NOMO-1 treated with dmso at 0.1 percent for 144 hours (cell line): ENCODE data around the gene DUOX2.
"Not testable (repeated sequence)": the region's sequence is repeated elsewhere in the genome, so short reads cannot be mapped to it uniquely, and the experiment has no call there.

Source experiments
- DNase-seq: peaks from one replicate; lab custom pipeline; 2025; ENCODE audit not compliant: unreplicated experiment; lab: John Stamatoyannopoulos, UW

DUOX2 gene

GRCh38 chr15:45138814-45139765 is 25.1 kb upstream of the DUOX2 start:
- no peak for DNase-seq

- DNase-seq, result no peak
Measured at GRCh38 chr15:45137703-45138102, 23.7 kb upstream of the DUOX2 start.

- DNase-seq, result no peak
Measured at GRCh38 chr15:45136378-45136764, 22.4 kb upstream of the DUOX2 start.

DNA sequence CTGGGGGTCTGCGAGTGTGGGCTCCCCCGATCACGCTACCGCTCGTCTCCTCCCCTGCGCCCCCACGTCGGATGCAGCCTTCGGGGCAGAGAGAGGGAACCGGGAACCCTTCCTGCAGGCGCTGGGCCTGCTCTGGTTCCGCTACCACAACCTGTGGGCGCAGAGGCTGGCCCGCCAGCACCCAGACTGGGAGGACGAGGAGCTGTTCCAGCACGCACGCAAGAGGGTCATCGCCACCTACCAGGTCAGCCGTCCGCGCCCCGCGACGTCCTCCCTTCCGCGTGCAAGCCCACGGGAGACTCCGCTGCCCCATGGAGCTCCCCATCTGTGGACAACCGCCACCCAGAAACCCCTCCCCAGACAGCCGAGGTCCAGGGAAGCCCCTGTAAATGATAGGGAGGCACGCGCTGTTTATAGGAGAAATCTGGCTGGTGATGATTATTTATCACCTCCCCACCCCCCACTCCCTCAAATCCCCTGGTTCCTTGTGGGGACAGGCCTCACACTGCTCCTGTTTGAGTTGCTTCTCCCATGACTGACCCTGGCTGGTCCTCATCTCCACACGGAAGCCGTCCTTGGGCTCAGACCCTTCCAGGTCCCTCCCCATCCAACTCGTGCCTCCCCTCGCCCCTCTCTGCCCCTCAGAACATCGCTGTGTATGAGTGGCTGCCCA is 21.9 kb upstream of the DUOX2 start:
- DNase-seq, result not testable (repeated sequence)

DNA sequence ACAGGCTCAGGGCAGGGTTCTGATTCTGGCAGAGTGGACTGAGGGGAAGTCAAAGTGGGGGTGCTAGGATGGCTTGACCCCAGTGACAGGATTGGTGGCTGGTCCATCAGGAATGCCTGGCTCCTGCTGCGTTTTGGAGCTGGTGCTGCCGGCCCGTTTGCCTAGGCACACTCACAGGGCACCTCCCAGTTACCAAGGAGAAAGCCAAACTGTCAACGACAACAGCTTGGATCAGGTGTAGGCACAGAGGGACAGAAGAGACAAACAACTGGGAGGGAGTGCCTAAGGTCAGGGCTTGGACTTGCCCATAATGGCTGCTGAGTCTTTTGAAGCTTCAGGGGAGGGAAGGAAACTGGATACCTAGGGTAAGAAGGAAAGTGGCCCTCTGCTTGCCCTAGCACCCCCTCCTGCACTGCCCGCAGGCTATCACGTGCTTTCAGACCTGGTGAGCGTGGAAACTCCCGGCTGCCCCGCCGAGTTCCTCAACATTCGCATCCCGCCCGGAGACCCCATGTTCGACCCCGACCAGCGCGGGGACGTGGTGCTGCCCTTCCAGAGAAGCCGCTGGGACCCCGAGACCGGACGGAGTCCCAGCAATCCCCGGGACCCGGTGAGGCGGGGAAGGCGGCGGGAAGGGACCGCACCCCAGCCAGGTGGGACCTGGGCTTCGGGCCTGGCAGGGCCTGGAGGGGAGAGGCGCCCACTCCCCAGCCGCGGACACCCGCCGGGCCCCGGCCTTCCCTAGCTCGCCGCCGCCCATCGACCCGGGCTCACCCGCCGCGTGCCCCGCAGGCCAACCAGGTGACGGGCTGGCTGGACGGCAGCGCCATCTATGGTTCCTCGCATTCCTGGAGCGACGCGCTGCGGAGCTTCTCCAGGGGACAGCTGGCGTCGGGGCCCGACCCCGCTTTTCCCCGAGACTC is 21.0 kb upstream of the DUOX2 start:
- DNase-seq, result no peak

DNA sequence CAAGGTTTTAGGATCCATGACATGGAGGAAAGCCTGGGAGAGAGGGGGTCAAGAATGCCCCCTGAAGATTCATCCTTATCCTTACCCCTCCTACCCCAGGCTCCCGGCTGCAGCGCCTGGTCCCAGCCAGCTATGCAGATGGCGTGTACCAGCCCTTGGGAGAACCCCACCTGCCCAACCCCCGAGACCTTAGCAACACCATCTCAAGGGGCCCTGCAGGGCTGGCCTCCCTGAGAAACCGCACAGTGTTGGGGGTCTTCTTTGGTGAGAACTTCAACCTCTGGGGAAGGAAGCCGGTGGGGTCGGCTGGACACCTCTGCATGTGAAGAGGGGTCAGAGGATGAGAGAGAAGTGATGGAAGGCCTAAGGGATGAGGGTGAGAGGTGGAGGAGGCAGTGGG is 20.1 kb upstream of the DUOX2 start:
- no peak for DNase-seq

DNA sequence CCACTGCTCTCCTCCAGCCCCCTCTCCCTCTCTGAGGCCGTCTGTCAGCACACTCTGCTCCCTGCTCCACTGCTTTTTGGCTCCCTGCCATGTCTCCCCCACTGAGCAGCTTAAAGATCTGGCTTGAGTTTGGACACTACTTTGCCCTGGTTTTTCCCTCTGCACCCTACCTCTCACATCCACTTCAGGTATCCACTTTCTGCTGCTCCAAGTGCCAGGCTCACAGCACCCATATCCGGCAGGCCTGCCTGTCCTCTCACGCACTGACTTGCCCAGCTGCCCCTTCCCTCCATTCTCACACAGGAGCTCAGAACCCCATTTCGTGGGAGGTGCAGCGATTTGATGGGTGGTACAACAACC is 19.6 kb upstream of the DUOX2 start:
- no peak for DNase-seq

DNA sequence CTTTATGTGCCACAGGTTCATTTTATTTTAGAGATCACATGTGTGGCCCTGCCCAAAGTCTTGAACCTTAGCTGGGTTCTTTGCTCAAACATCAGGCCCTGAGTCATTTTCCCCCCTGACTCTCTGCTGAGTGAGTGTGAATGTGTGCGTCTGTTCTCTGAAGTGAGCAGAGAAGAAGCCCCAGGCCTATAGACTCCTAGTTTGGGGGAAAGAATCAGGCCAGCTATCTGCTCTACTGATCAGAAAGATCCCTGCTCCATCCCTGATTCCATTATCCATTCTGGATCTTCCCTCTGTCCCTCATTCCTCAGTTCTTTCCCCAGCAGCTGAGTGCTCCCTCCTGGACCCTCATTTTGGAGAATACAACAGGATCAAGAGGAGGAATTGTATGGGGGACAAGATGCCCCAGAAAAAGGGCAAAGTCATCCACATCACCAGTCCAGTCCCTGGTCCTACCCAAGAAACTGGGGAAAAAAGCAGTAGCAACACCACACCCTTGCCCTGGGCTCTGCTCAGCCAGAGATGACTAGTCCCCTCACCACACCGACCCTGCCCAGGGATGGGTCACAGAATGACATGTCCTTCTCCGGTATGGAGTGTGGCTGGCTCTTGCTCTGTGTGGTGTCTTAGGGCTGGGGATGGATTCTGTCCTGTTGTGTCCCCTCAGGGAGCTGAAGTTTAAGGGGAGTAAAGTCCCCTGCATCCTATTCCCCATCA is 19.0 kb upstream of the DUOX2 start:
- DNase-seq, result no peak

DNA sequence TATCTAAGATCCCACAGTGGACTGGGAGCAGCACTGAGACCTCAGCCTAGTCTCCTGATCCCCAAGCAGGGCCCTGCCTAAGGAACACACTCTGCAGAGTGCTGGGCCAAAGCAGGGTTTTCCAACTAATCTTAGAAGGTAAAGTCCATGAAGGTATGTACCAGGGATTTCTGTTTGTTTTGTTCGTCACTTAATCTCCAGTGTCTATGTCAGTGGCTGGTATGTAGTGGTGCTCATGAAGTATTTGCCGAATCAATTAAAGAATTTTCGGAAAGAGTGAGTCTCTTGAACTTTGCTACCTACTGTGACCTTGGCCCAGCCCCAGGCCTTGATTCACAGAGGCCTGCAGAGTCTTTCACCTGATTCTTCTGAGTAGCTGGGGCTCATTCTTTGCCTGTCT is 17.5 kb upstream of the DUOX2 start:
- no peak for DNase-seq

DNA sequence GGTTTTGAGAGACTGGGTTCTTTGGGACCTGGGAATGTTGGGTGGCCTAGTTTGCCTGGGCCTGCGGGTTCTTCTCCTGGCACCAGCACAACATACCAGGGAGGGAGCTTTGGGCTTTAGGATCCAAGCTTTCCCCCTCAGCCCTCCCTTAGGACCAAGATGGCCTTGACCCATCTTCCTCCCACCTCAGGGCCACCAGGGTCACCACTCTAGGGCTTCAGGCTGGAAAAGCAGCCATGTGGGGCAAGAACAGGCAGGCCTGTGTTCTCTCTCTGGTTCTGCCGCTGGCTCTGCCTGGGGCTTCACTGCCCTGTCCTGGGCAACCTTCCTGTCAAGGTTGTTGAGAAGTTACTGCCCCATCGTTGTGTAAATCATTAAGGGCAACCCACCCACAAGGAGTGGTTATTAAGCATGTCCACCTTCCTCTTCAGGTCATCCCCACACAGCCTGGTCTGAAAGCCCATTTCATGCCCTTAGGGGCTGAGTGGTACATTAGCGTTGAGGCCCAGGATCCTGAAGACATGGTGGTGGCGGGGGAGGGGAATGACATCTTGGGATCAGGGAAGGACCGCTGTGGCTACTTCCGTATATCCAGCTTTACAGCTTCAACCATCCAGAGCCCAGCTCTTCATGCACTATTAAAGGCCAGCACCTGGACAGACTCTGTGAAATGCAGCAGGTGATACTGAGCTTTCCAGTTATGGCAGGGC is 16.5 kb upstream of the DUOX2 start:
- no peak for DNase-seq

GRCh38 chr15:45129651-45130129 is 15.7 kb upstream of the DUOX2 start, which contains the start of the genes DUOX1 and DUOXA1:
TSS of gene DUOX1 (plus strand) at chr15:45129994. CDS start at chr15:45131967, 1,973 bp downstream.
TSS of gene DUOXA1 (minus strand) at chr15:45129879. CDS start at chr15:45123014, 6,865 bp downstream.
- no peak for DNase-seq

GRCh38 chr15:45128971-45129639 is 15.1 kb upstream of the DUOX2 start:
- no peak for DNase-seq

DNA sequence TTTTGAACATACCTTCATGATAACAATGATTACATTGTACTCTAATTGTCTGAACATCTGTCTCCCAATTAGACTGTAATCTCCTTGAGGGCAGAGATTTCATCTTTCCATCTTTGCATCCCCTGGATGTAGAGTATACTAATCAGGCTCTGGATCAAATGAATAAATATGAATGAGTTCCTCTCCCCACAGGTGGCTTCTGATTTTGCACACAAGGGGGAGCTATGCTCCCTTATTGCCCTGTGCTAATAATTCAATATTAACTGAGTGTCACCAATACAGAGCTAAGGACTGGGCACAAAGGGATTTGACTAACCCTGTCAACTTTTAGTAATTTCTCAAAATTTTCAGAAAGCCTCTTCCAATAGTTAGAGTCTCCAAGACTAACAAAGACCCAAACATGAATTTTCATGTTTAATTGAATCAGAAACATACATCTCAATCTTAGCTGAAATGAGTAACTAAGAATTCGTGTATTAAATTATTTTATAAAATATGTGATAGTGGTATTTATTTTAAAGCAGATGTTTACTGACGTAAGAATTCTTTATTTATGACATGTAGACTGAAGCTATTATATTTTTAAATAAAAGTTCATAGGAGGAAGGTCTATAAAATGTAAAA is 12.7 kb upstream of the DUOX2 start:
- DNase-seq, result no peak

DNA sequence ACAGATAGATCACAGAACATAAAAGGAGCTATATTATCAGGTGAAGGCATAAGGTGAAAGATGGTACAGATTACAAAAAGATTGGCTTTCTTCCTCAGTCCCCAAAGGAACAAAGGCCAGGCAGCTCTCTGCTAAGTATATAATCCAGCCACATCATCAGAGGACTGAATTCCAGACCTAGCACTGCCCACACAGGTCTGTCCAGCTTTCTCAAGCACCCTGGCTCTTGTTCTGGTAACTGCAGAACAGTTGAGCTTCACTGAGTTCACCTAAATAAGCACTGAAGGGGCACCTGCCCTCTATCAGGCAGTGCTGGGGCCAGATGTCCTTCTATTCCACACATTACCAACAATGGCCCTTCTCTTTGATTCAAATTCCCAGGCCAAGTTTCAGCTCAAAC is 9.4 kb upstream of the DUOX2 start:
- DNase-seq, result no peak

DNA sequence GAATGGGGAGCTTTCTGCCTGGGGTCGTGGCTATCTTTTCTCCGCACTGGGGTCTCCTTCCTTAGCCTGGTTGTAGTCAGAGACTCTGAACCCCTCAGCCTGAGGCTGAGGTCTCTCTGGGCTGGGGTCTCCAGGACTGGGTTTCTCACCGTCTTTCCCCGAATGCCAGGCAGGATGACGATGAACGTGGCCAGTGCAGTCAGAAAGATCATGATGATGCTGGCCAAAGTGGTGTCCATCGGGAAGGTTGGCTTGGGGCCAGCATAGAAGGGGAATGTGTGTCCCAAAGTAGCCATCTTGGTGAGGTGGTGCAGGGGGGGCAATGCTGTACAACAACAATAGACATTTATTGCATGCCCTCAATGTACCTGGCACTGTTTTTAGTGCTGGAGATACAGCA is 8.7 kb upstream of the DUOX2 start:
- no peak for DNase-seq

- no peak for DNase-seq
Measured at GRCh38 chr15:45121706-45122417, 7.9 kb upstream of the DUOX2 start.

GRCh38 chr15:45121020-45121419 is 7.0 kb upstream of the DUOX2 start:
- no peak for DNase-seq
